ENCODE data around the gene GRIK5. TPM values are rescaled to one million over a fixed set of nuclear protein-coding genes. Genes with fewer than 3 reads are reported as not detected.
"Not testable (repeated sequence)": the region's sequence is repeated elsewhere in the genome, so short reads cannot be mapped to it uniquely, and the experiment has no call there.

The GRIK5 gene, protein sequence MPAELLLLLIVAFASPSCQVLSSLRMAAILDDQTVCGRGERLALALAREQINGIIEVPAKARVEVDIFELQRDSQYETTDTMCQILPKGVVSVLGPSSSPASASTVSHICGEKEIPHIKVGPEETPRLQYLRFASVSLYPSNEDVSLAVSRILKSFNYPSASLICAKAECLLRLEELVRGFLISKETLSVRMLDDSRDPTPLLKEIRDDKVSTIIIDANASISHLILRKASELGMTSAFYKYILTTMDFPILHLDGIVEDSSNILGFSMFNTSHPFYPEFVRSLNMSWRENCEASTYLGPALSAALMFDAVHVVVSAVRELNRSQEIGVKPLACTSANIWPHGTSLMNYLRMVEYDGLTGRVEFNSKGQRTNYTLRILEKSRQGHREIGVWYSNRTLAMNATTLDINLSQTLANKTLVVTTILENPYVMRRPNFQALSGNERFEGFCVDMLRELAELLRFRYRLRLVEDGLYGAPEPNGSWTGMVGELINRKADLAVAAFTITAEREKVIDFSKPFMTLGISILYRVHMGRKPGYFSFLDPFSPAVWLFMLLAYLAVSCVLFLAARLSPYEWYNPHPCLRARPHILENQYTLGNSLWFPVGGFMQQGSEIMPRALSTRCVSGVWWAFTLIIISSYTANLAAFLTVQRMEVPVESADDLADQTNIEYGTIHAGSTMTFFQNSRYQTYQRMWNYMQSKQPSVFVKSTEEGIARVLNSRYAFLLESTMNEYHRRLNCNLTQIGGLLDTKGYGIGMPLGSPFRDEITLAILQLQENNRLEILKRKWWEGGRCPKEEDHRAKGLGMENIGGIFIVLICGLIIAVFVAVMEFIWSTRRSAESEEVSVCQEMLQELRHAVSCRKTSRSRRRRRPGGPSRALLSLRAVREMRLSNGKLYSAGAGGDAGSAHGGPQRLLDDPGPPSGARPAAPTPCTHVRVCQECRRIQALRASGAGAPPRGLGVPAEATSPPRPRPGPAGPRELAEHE
- total RNA-seq: 13.9 TPM

- FAIRE-seq (no peak), DNase-seq (ENCODE audit: low spot score in 2 of 2) (no peak)
Measured at GRCh38 chr19:42069619-42070351, at the start of gene GRIK5. Gene GRIK5, minus strand, starts transcription at chr19:42070206. Its CDS starts 4,436 bp downstream, at chr19:42065770.

DNA sequence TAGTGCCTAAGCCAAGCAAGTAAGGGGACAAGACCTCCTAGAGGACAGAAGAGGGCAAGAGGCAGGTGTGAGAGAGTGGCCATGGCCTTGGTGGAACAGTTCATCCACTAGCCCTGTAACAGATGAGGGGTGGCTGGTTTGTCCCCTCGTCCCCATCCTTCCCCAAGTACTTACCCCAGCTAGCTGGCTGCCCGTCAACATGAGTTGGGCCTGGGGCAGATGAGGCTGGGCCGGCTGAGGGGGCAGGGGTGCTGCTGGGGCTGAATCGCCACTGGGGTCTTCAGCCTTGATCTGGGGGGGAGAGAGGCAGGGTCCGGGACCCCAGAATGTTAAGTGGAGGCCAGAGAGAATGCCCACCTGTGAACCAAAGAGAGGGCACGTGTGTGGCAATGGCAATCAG lies 47.1 kb upstream of the GRIK5 start:
- FAIRE-seq: no peak

GRCh38 chr19:42116308-42117075 lies 46.5 kb upstream of the GRIK5 start:
- FAIRE-seq: no peak
- DNase-seq (ENCODE audit: low spot score in 2 of 2): no peak

More for the DNA sequence above, 47.1 kb upstream of the GRIK5 start:
- no peak for DNase-seq (ENCODE audit: low spot score in 2 of 2)

DNA sequence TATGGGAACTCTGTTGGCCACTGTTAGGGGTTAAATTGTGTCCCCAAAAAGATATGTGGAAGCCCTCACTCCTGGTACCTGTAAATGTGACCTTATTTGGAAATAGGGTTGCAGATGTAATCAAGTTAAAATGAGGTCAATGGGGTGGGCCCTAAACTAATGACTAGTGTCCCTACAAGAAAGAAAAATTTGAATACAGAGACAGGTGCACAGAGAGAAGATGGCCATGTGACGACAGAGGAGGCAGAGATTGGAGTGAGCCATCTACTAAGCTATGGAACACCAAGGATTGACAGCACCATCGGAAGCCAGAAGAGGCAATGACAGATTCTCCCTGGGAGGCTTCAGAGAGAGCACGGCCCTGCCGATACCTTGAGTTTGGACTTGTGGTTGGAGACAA lies 45.7 kb upstream of the GRIK5 start:
- DNase-seq (ENCODE audit: low spot score in 2 of 2): no peak
- FAIRE-seq: no peak

- FAIRE-seq (no peak), DNase-seq (ENCODE audit: low spot score in 2 of 2) (no peak)
Measured at GRCh38 chr19:42115219-42115618, 45.2 kb upstream of the GRIK5 start.

GRCh38 chr19:42114412-42114811 lies 44.4 kb upstream of the GRIK5 start:
- DNase-seq (ENCODE audit: low spot score in 2 of 2) (no peak), FAIRE-seq (no peak)

- no peak for DNase-seq (ENCODE audit: low spot score in 2 of 2)
- no peak for FAIRE-seq
Measured at GRCh38 chr19:42113641-42114348, 43.8 kb upstream of the GRIK5 start.

DNA sequence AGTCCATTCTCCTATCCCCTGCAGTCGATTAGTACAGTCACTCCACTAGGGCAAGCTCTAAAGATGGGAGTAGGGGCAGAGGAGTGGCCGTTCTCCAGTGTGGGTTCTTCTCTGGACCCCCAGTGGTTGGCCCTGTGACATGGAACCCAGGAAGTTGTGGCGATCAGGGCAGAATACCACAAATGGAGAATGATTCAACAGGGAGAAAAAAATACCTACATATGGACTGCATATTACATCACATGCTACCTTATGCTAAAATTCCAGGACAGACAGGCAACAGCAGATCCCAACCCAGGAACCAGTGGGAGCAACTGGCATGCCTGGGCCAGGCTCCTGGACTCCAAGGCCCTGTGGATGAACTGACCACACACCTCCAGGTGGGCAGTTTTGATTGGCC lies 41.8 kb upstream of the GRIK5 start:
- no peak for DNase-seq (ENCODE audit: low spot score in 2 of 2)
- no peak for FAIRE-seq

DNA sequence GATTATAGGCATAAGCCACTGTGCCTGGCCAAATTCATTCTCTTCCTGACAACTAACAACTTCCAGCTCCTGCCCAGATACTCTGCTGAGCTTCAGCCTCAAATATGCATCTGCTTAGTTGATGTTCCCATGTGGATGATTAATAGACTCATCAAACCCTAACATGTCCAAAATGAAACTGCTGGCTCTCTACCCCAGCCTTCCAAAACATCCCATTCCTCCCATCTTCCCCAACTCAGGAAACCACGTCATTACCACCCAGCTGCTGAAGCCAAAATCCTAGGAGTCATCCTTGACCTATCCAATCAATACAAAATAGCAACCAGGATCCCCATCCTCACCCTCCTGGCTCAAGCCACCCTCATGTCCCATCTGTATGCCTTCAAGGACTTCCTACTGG lies 41.4 kb upstream of the GRIK5 start:
- DNase-seq (ENCODE audit: low spot score in 2 of 2): no peak
- FAIRE-seq: no peak

- FAIRE-seq (no peak), DNase-seq (ENCODE audit: low spot score in 2 of 2) (no peak)
Measured at GRCh38 chr19:42110658-42111057, 40.7 kb upstream of the GRIK5 start.

- DNase-seq (ENCODE audit: low spot score in 2 of 2) (no peak), FAIRE-seq (no peak)
Measured at GRCh38 chr19:42109896-42110295, 39.9 kb upstream of the GRIK5 start.

DNA sequence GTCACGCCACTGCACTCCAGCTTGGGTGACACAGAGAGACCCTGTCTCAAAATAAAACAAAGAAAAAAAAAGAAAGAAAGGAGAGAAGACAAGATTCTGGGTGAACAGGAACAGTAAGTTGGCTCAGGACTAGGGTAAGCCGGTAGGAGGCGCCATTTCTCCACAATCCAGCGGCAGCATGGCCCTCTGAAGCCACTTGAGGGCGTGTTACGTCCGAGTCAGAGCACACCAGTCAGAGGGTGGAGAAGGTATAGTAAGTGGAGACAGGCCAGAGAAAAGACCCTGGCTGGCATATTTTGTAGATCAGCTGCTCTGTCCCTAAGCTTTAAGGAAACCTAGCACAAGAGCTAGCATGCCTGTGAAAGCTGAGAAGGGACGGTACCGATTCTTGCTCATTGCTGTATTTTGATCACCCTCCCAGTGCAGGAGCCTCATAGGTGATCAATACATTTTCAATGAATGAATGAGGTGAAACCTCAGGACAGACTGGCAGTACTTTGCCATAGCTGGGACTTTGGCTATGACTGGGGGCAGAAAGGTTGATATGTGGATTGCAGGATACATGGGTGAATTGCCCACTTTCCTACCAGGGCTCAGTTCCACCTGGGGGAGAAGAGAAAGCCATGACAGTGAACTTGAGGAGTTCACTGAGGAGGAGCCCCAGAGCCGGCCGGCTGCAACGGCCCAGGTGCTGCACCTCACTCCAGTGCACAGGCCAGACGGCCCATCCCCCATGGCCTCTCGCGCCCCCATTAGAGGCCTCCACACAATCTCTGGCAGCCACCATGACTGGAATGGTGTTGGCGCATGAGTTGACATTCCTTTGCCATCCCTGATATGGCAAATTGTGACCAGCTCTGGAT lies 38.8 kb upstream of the GRIK5 start:
- DNase-seq (ENCODE audit: low spot score in 2 of 2) (peak; percentile 49 to 72), FAIRE-seq (no peak)

- DNase-seq (ENCODE audit: low spot score in 2 of 2) (no peak), FAIRE-seq (no peak)
Measured at GRCh38 chr19:42105368-42105767, 35.4 kb upstream of the GRIK5 start.

- no peak for DNase-seq (ENCODE audit: low spot score in 2 of 2)
- FAIRE-seq: no peak
Measured at GRCh38 chr19:42102877-42103276, 32.9 kb upstream of the GRIK5 start.

GRCh38 chr19:42100241-42100640 lies 30.2 kb upstream of the GRIK5 start:
- not testable (repeated sequence) for FAIRE-seq; DNase-seq (ENCODE audit: low spot score in 2 of 2)

DNA sequence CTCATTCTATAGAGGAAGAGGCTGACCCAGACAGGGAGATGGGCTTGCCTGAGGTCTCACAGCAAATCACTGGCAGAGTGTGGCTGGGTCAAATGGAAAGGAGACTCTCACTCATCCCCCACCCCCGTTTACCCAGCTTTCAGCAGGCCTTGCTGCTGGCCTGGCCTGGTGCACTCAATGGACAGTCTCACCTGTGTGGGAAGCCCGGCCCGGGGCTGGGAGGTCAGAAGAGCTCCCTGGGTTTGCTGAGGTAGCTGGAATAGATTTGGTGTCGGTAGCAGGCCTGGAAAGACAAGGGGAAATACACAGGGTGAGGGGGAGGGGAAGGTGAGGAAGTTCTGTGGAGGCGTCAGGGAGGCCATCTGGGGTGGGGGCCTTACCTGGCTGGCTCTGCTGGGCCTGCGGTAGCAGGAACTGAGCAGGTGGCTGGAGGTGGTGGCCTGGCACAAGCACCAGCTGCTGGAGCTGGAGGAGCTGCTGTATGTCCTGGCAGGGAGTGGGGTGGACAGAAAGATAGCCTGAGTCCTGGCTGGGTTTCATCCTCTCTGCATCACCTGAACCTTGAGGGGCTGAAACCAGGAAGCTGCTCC lies 29.4 kb upstream of the GRIK5 start:
- DNase-seq (ENCODE audit: low spot score in 2 of 2) (no peak), FAIRE-seq (no peak)

DNA sequence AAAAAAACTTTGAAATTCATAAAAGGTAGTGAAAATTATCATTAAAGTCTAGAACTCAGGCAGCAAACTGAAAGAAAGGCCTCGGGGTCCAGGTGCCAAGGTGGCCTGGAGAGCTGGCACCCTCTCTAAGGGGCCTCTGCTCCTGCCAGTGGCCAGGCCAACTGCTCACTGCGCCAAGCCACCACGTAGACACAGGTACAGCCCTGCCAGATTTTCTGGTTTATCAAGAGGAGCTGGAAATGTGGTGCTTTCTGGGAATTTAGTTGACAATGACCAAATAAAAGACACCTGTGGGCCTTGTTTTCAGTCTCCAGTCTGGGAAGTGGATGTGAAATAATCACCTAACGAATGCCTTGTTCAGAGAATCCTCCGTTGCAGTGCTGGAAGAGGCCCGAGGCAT lies 28.8 kb upstream of the GRIK5 start:
- DNase-seq (ENCODE audit: low spot score in 2 of 2) (no peak), FAIRE-seq (no peak)

DNA sequence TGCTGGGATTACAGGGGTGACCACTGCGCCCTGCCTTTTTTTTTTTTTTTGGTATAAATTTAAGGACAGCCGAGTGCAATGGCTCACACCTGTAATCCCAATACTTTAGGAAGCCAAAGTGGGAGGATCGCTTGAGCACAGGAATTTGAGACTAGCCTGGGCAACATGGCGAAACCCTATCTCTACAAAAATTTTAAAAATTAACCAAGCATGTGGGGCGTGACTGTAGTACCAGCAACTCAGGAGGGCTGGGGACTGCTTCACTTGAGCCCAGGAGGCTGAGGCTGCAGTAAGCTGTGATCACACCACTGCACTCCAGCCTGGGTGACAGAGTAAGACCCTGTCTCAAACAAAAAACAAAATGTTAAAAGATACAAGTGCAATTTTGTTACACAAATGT lies 27.5 kb upstream of the GRIK5 start:
- DNase-seq (ENCODE audit: low spot score in 2 of 2): no peak
- no peak for FAIRE-seq

Data from frontal cortex (tissue), 4 donors.